HEK293T (cell line): ENCODE results near the gene MMP2.

Experiments
- CTCF ChIA-PET: fragments of 350-600 bp; formaldehyde crosslinking; extraction: SDS; loops from one replicate; lab custom pipeline; 2021; ENCODE audit warnings: antibody characterized with exemption, inconsistent platforms; lab: Yijun Ruan, JAX
- POLR2A ChIA-PET: fragments of 350-600 bp; formaldehyde crosslinking; extraction: SDS; loops from one replicate; lab custom pipeline; 2020; ENCODE audit warnings: antibody characterized with exemption, inconsistent platforms; lab: Yijun Ruan, JAX
- DNase-seq: peaks from one replicate; pipeline ENCODE4 v3.0.0; 2012; ENCODE audit warnings: mixed read lengths; ENCODE audit errors: extremely low spot score
- ARNT ChIP-seq: fragments of 450-650 bp; IDR thresholded peaks from 2 replicates; pipeline ENCODE4 v1.6.1; 2017; ENCODE audit warnings: mild to moderate bottlenecking
- BHLHE40 ChIP-seq: fragments of 450-650 bp; IDR thresholded peaks from 2 replicates; pipeline ENCODE4 v1.6.1; 2016; ENCODE audit warnings: mild to moderate bottlenecking, moderate library complexity, borderline replicate concordance
- CTBP1 ChIP-seq: fragments of 450-650 bp; IDR thresholded peaks from 2 replicates; pipeline ENCODE4 v1.6.1; 2016; ENCODE audit warnings: borderline replicate concordance
- ELF4 ChIP-seq: fragments of 450-650 bp; IDR thresholded peaks from 2 replicates; pipeline ENCODE4 v1.6.1; 2017; ENCODE audit warnings: antibody characterized with exemption
- FOXA1 ChIP-seq: fragments of 450-650 bp; IDR thresholded peaks from 2 replicates; pipeline ENCODE4 v1.6.1; 2016; ENCODE audit warnings: mild to moderate bottlenecking
- FOXK2 ChIP-seq: fragments of 450-650 bp; IDR thresholded peaks from 2 replicates; pipeline ENCODE4 v1.6.1; 2016; ENCODE audit warnings: mild to moderate bottlenecking
- FOXM1 ChIP-seq: fragments of 450-650 bp; IDR thresholded peaks from 2 replicates; pipeline ENCODE4 v1.6.1; 2017; ENCODE audit warnings: mild to moderate bottlenecking, borderline replicate concordance
- HDGF ChIP-seq: fragments of 450-650 bp; IDR thresholded peaks from 2 replicates; pipeline ENCODE4 v1.6.1; 2017; ENCODE audit warnings: antibody characterized with exemption, borderline replicate concordance
- L3MBTL2 ChIP-seq: fragments of 450-650 bp; conservative IDR thresholded peaks from 2 replicates; pipeline ENCODE4 v1.6.1; 2016; ENCODE audit warnings: mild to moderate bottlenecking
- LEF1 ChIP-seq: fragments of 450-650 bp; IDR thresholded peaks from 2 replicates; pipeline ENCODE4 v1.6.1; 2017; ENCODE audit warnings: mild to moderate bottlenecking, borderline replicate concordance
- NFRKB ChIP-seq: fragments of 450-650 bp; IDR thresholded peaks from 2 replicates; pipeline ENCODE4 v1.6.1; 2016; ENCODE audit warnings: mild to moderate bottlenecking, moderate library complexity
- PKNOX1 ChIP-seq: fragments of 450-650 bp; IDR thresholded peaks from 2 replicates; pipeline ENCODE4 v1.6.1; 2016
- SP1 ChIP-seq: fragments of 450-650 bp; IDR thresholded peaks from 2 replicates; pipeline ENCODE4 v1.6.1; 2017
- SUZ12 ChIP-seq: fragments of 450-650 bp; IDR thresholded peaks from 2 replicates; pipeline ENCODE4 v1.6.1; 2016; ENCODE audit warnings: mild to moderate bottlenecking
- TARDBP ChIP-seq: fragments of 450-650 bp; IDR thresholded peaks from 2 replicates; pipeline ENCODE4 v1.6.1; 2016
- ZNF384 ChIP-seq: fragments of 450-650 bp; IDR thresholded peaks from 2 replicates; pipeline ENCODE4 v1.6.1; 2016

MMP2 gene

GRCh38 chr16:55437625-55438024 is 41.4 kb upstream of the MMP2 start:
- POLR2A ChIA-PET, result no interaction called here
- CTCF ChIA-PET, result no interaction called here
- DNase-seq, result no peak
- TF ChIP-seq LEF1 (no peak), HDGF (no peak), FOXA1 (no peak)

GRCh38 chr16:55438281-55438680 is 40.7 kb upstream of the MMP2 start:
- no peak for TF ChIP-seq TARDBP
- TF ChIP-seq FOXK2, result no peak
- TF ChIP-seq ELF4, result no peak
- no peak for TF ChIP-seq L3MBTL2
- no peak for TF ChIP-seq ZNF384
- TF ChIP-seq SUZ12, result no peak
- TF ChIP-seq BHLHE40, result no peak
- no peak for TF ChIP-seq SP1
- TF ChIP-seq ARNT, result no peak
- POLR2A ChIA-PET, result no interaction called here
- no peak for DNase-seq
- CTCF ChIA-PET, result no interaction called here

GRCh38 chr16:55439101-55439690 is 39.8 kb upstream of the MMP2 start:
- no peak for DNase-seq
- CTCF ChIA-PET, result no interaction called here
- POLR2A ChIA-PET, result no interaction called here
- no peak for TF ChIP-seq BHLHE40

- ChIA-PET POLR2A (interaction anchor here (0.5 kb wide), 1 partner anchor 149 kb away, joined by 3 read pairs; no protein-coding TSS in a partner anchor), CTCF (no interaction called here)
- no peak for DNase-seq
- no peak for TF ChIP-seq SUZ12
- no peak for TF ChIP-seq PKNOX1
- TF ChIP-seq FOXM1, result no peak
- TF ChIP-seq SP1, result no peak
- TF ChIP-seq ZNF384, result no peak
Measured at GRCh38 chr16:55443434-55444346, 35.3 kb upstream of the MMP2 start.

GRCh38 chr16:55444754-55445485 is 34.1 kb upstream of the MMP2 start:
- ChIA-PET POLR2A (no interaction called here), CTCF (interaction anchor here (0.6 kb wide), 1 partner anchor 1170 kb away, joined by 3 read pairs; no protein-coding TSS in a partner anchor)
- TF ChIP-seq PKNOX1 (no peak), SP1 (no peak), LEF1 (no peak), CTBP1 (no peak), SUZ12 (no peak), TARDBP (no peak), FOXM1 (no peak), ARNT (no peak), FOXK2 (no peak), ZNF384 (no peak), L3MBTL2 (no peak), NFRKB (no peak), HDGF (no peak), ELF4 (no peak)
- no peak for DNase-seq

GRCh38 chr16:55447231-55447630 is 31.8 kb upstream of the MMP2 start:
- CTCF ChIA-PET, result no interaction called here
- TF ChIP-seq ELF4 (no peak), LEF1 (no peak), FOXA1 (no peak), FOXK2 (no peak)
- POLR2A ChIA-PET, result no interaction called here
- DNase-seq, result no peak

GRCh38 chr16:55452996-55453395 is 26.0 kb upstream of the MMP2 start:
- ChIA-PET CTCF (no interaction called here), POLR2A (no interaction called here)
- TF ChIP-seq ZNF384 (no peak), FOXM1 (no peak), PKNOX1 (no peak), L3MBTL2 (no peak), FOXK2 (no peak), LEF1 (no peak), BHLHE40 (no peak), SUZ12 (no peak), TARDBP (no peak), ELF4 (no peak), ARNT (no peak), HDGF (no peak), SP1 (no peak), CTBP1 (no peak)
- no peak for DNase-seq
